ENCODE results near the gene ZMIZ1.

GRCh38 chr10:79106256-79107050 lies 37.7 kb downstream of the ZMIZ1 start:
- no peak for TF ChIP-seq CTCF (conservative IDR thresholded peaks at IDR 0.05; ENCODE audit: low read length)
- TF ChIP-seq EZH2phosphoT487 (IDR thresholded peaks at IDR 0.05; ENCODE audit: borderline replicate concordance): no peak

Data from Loucy (cell line).